MM.1S (cell line): ENCODE results near the gene TMEM43.

Experiments used
- EZH2 ChIP-seq: fragments of 300-600 bp; sonication (generic); optimal IDR thresholded peaks from 2 replicates; pipeline ENCODE3; 2017; ENCODE audit warnings: low read depth, mild to moderate bottlenecking, antibody characterized with exemption, low read length, mixed read lengths
- EZH2phosphoT487 ChIP-seq: fragments of 300-600 bp; sonication (generic); IDR thresholded peaks from 2 replicates; pipeline ENCODE4 v1.6.1; 2018; ENCODE audit warnings: antibody characterized with exemption, low read length
- TF ChIP-seq, protein P1 (sequence below): fragments of 300-600 bp; sonication (generic); IDR thresholded peaks from 2 replicates; pipeline ENCODE4 v1.5.1; 2016; ENCODE audit warnings: antibody characterized with exemption, low read length, mixed read lengths

DNA sequence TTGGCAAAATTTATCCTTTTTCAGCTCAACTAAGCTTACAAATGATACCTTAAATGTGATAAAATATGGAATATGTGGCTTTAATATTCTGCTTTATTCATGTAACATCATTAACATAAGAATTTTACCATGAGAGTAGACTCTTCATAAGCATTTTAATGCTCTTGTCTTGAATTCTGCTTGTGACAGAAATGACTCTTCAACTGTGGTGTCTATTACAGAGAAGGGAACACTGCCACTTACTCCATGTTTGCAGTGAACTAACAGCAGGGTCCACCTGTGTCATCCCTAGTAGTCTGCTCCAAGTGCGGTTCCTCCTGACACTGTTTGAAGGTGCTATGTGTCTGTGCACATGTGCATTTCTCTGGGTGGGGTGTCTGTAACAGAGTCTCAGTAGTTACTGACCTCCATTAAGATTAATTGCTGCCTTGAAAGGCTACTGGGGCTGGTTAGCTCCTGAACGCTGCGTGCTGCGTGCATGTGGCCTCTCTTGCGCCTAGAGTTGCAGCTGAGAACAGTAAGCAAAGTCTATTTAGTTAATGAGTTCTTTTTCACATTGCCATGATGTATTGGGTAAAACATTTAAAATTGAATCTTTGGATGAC is 62.1 kb downstream of the TMEM43 start:
- TF ChIP-seq, protein P1, sequence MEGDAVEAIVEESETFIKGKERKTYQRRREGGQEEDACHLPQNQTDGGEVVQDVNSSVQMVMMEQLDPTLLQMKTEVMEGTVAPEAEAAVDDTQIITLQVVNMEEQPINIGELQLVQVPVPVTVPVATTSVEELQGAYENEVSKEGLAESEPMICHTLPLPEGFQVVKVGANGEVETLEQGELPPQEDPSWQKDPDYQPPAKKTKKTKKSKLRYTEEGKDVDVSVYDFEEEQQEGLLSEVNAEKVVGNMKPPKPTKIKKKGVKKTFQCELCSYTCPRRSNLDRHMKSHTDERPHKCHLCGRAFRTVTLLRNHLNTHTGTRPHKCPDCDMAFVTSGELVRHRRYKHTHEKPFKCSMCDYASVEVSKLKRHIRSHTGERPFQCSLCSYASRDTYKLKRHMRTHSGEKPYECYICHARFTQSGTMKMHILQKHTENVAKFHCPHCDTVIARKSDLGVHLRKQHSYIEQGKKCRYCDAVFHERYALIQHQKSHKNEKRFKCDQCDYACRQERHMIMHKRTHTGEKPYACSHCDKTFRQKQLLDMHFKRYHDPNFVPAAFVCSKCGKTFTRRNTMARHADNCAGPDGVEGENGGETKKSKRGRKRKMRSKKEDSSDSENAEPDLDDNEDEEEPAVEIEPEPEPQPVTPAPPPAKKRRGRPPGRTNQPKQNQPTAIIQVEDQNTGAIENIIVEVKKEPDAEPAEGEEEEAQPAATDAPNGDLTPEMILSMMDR = no peak
- no peak for TF ChIP-seq EZH2
- no peak for TF ChIP-seq EZH2phosphoT487
